ENCODE data around the gene DCPS.
"Not testable (repeated sequence)": the region's sequence is repeated elsewhere in the genome, so short reads cannot be mapped to it uniquely, and the experiment has no call there.

Gene DCPS

GRCh38 chr11:126375726-126376125 is 71.9 kb downstream of the DCPS start:
- TF ChIP-seq, protein P1, sequence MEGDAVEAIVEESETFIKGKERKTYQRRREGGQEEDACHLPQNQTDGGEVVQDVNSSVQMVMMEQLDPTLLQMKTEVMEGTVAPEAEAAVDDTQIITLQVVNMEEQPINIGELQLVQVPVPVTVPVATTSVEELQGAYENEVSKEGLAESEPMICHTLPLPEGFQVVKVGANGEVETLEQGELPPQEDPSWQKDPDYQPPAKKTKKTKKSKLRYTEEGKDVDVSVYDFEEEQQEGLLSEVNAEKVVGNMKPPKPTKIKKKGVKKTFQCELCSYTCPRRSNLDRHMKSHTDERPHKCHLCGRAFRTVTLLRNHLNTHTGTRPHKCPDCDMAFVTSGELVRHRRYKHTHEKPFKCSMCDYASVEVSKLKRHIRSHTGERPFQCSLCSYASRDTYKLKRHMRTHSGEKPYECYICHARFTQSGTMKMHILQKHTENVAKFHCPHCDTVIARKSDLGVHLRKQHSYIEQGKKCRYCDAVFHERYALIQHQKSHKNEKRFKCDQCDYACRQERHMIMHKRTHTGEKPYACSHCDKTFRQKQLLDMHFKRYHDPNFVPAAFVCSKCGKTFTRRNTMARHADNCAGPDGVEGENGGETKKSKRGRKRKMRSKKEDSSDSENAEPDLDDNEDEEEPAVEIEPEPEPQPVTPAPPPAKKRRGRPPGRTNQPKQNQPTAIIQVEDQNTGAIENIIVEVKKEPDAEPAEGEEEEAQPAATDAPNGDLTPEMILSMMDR (IDR thresholded peaks at IDR 0.05; ENCODE audit: low read depth, low read length): no peak
- H3K36me3 ChIP-seq: no peaks in the 10 kb centered on the region
- no peaks in the 10 kb centered on the region for H3K27me3 ChIP-seq (ENCODE audit: insufficient read depth, low read depth, severe bottlenecking)
- H3K4me3 ChIP-seq (ENCODE audit: low read depth, low read length): no peak overlapping the region
- no peak overlapping the region for H3K27ac ChIP-seq
- DNase-seq: no peak
- H3K9me3 ChIP-seq (ENCODE audit: severe bottlenecking): no peaks in the 10 kb centered on the region

DNA sequence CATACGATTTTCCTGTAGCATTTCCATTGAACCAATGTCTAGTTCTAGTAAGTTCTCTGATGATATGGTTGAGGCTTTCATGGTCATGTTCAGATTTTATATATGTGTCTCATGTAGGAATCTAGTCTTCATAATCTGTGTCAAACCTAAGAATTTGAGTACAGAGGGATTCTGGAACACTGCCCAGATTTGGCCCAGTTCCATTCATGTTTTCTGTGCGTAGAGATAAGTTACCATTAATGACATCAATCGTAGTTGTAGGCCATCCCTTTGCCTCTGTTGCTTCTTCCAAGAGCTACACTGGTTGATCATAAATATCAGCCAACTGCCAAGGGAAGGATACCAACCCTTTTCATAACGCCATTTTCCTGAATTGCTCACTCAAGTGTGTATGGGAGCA is 74.9 kb downstream of the DCPS start:
- Histone ChIP-seq H3K36me3 (no peaks in the 10 kb centered on the region), H3K27me3 (ENCODE audit: insufficient read depth, low read depth, severe bottlenecking) (no peaks in the 10 kb centered on the region), H3K9me3 (ENCODE audit: severe bottlenecking) (no peaks in the 10 kb centered on the region), H3K4me3 (ENCODE audit: low read depth, low read length) (no peak overlapping the region), H3K27ac (no peak overlapping the region)
- TF ChIP-seq, protein P1 (IDR thresholded peaks at IDR 0.05; ENCODE audit: low read depth, low read length): no peak
- DNase-seq: no peak

GRCh38 chr11:126380909-126381308 is 77.0 kb downstream of the DCPS start:
- Histone ChIP-seq H3K27ac (no peak overlapping the region), H3K27me3 (ENCODE audit: insufficient read depth, low read depth, severe bottlenecking) (no peaks in the 10 kb centered on the region), H3K4me3 (ENCODE audit: low read depth, low read length) (no peak overlapping the region), H3K9me3 (ENCODE audit: severe bottlenecking) (no peaks in the 10 kb centered on the region), H3K36me3 (no peaks in the 10 kb centered on the region)
- TF ChIP-seq, protein P1 (IDR thresholded peaks at IDR 0.05; ENCODE audit: low read depth, low read length): no peak
- no peak for DNase-seq

DNA sequence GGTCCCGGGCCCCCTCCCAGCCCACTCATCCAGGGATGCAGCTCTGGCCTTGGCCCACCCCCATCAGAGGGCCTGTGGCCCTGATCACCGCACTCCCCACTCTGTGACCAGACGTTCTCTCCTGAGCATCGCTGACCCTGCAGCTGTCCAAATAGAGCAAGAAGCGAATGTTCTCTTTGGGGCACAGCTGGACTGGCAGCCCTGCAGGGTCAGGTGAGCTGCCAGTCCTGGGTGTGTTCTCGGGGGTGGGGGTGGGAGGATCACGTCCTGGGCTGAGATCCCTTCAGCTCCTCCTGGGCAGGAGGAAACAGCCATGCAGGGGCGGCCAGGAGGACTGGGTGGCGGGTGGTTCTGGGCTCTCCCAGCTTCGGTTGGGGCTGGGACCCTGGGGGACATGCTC is 78.1 kb downstream of the DCPS start:
- DNase-seq; H3K27me3 ChIP-seq (ENCODE audit: insufficient read depth, low read depth, severe bottlenecking); H3K27ac ChIP-seq; H3K4me3 ChIP-seq (ENCODE audit: low read depth, low read length); H3K36me3 ChIP-seq; H3K9me3 ChIP-seq (ENCODE audit: severe bottlenecking): not testable (repeated sequence)

GRCh38 chr11:126382641-126383040 is 78.8 kb downstream of the DCPS start:
- not testable (repeated sequence) for H3K4me3 ChIP-seq (ENCODE audit: low read depth, low read length); H3K27me3 ChIP-seq (ENCODE audit: insufficient read depth, low read depth, severe bottlenecking); H3K9me3 ChIP-seq (ENCODE audit: severe bottlenecking); DNase-seq; H3K36me3 ChIP-seq; H3K27ac ChIP-seq

DNA sequence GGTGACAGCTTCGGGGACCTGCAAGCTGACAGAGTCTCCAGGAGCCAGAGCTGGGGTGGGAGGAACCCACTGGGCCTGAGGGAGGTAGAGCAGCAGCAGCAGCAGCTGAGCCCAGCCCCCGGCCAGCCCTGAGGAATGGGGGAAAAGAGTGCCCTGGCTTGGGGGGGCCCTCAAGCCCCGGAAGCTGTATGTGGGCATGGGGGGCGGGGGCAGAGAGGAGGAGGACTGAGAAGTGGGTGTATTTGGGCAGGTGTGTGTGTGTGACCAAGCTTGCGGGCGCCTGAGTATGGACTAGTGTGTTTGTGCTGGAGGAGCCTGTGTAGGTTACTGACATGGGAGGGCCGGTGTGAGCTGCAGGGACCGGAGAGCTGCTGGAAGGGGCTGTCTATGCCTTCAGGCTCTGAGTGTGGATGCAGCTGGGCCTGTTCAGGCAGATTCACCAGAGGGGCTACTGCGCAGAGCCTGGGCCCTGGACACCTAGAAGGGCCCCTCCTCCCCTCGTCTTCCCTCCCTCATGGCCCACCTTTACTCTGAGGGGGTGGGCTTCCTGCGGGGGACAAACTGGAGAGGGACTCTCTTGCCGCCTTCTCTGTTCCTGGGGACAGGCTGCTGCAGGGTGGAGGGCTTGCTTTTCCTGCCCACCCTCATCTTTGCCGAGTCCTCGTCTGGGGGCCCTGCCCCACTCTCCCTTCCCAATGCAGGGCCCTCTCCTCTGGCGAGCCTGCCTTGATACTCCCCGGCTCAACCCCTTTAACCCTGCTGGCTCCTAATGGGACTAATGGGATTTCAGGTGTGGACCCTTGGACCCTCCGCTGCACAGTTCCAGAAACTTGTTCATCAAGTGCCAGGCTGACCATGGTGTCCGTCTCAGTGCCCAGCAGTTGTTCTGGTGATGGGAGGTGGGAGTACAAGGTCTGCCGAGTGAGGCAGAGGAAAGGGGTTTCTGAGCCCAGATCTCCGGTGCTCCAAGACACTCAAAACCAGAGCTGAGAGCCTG is 79.8 kb downstream of the DCPS start:
- Histone ChIP-seq H3K4me3 (ENCODE audit: low read depth, low read length) (no peak overlapping the region), H3K36me3 (no peaks in the 10 kb centered on the region), H3K27me3 (ENCODE audit: insufficient read depth, low read depth, severe bottlenecking) (no peaks in the 10 kb centered on the region), H3K9me3 (ENCODE audit: severe bottlenecking) (no peaks in the 10 kb centered on the region), H3K27ac (no peak overlapping the region)
- TF ChIP-seq, protein P1 (IDR thresholded peaks at IDR 0.05; ENCODE audit: low read depth, low read length): no peak
- no peak for DNase-seq

Measured in WERI-Rb-1 (cell line).